Endothelial cell of umbilical vein (primary cell): ENCODE results near the gene KATNAL2.

ENCODE experiments used
- POLR2A ChIP-seq: IDR thresholded peaks from 2 replicates; pipeline ENCODE4 v1.6.1; 2012; ENCODE audit warnings: low read depth, mild to moderate bottlenecking, control low read depth, low read length
- POLR2AphosphoS5 ChIP-seq: IDR thresholded peaks from 2 replicates; pipeline ENCODE4 v1.6.1; 2012; ENCODE audit warnings: low read depth, mild to moderate bottlenecking, control low read depth, low read length, moderate library complexity; ENCODE audit not compliant: insufficient read depth
- TF ChIP-seq, protein P1 (sequence below), 2 donors: IDR thresholded peaks; 1 replicate in 1 of 2; 2 replicates in 1 of 2; pipeline ENCODE4 v1.5.1; 2011; ENCODE audit warnings: low read length in 2 of 2, mild to moderate bottlenecking in 2 of 2, moderate library complexity in 2 of 2, control low read depth in 1 of 2, inconsistent platforms in 1 of 2, low read depth in 1 of 2; ENCODE audit not compliant: insufficient read depth in 1 of 2; ENCODE audit errors: extremely low read depth in 1 of 2

GRCh38 chr18:46891742-46892214, 25.6 kb upstream of the KATNAL2 start:
- TF ChIP-seq, protein P1, sequence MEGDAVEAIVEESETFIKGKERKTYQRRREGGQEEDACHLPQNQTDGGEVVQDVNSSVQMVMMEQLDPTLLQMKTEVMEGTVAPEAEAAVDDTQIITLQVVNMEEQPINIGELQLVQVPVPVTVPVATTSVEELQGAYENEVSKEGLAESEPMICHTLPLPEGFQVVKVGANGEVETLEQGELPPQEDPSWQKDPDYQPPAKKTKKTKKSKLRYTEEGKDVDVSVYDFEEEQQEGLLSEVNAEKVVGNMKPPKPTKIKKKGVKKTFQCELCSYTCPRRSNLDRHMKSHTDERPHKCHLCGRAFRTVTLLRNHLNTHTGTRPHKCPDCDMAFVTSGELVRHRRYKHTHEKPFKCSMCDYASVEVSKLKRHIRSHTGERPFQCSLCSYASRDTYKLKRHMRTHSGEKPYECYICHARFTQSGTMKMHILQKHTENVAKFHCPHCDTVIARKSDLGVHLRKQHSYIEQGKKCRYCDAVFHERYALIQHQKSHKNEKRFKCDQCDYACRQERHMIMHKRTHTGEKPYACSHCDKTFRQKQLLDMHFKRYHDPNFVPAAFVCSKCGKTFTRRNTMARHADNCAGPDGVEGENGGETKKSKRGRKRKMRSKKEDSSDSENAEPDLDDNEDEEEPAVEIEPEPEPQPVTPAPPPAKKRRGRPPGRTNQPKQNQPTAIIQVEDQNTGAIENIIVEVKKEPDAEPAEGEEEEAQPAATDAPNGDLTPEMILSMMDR (IDR thresholded peaks at IDR 0.05; ENCODE audit: extremely low read depth in 1 of 2, insufficient read depth in 1 of 2, low read depth in 1 of 2, low read length in 2 of 2), result no peak
- no peak for TF ChIP-seq POLR2A
- TF ChIP-seq POLR2AphosphoS5, result no peak
